CD4-positive, alpha-beta T cell treated with Interleukin-10 for 1 hour (primary cell): ENCODE data around the gene UBAC2.

Experiments used
- DNase-seq: peaks from one replicate; pipeline ENCODE4 v3.0.0-alpha.2; 2020

Gene UBAC2

GRCh38 chr13:99421758-99422585 is 221.3 kb downstream of the UBAC2 start:
- no peak for DNase-seq

- DNase-seq = no peak
These were observed 222.0 kb downstream of the UBAC2 start for GRCh38 chr13:99422586-99423220.

GRCh38 chr13:99425485-99426341 is 225.1 kb downstream of the UBAC2 start:
- peak; percentile 69 for DNase-seq

- DNase-seq = no peak
These were observed 225.8 kb downstream of the UBAC2 start for GRCh38 chr13:99426426-99426825.

GRCh38 chr13:99429670-99430069 is 229.0 kb downstream of the UBAC2 start:
- no peak for DNase-seq

GRCh38 chr13:99431927-99432608 is 231.4 kb downstream of the UBAC2 start:
- peak; percentile 28 for DNase-seq

GRCh38 chr13:99432609-99433542 is 232.2 kb downstream of the UBAC2 start:
- peak; percentile 92 for DNase-seq

GRCh38 chr13:99433543-99434075 is 233.0 kb downstream of the UBAC2 start:
- DNase-seq = no peak

- peak; percentile 93 for DNase-seq
These were observed 233.7 kb downstream of the UBAC2 start for GRCh38 chr13:99434258-99434788.

- no peak for DNase-seq
These were observed 234.5 kb downstream of the UBAC2 start for GRCh38 chr13:99435116-99435515.

GRCh38 chr13:99435998-99436397 is 235.3 kb downstream of the UBAC2 start:
- DNase-seq = no peak
